ENCODE results near the gene LTBP1. TPM values are rescaled to one million over a fixed set of nuclear protein-coding genes. Genes with fewer than 3 reads are reported as not detected.

The LTBP1 gene
- total RNA-seq, 1 donor from 2014 or later, result 29.7 TPM

GRCh38 chr2:33339269-33339668 is 392.5 kb downstream of the LTBP1 start:
- no peak overlapping the region for H3K27ac ChIP-seq (ENCODE audit: low read depth, low read length)

DNA sequence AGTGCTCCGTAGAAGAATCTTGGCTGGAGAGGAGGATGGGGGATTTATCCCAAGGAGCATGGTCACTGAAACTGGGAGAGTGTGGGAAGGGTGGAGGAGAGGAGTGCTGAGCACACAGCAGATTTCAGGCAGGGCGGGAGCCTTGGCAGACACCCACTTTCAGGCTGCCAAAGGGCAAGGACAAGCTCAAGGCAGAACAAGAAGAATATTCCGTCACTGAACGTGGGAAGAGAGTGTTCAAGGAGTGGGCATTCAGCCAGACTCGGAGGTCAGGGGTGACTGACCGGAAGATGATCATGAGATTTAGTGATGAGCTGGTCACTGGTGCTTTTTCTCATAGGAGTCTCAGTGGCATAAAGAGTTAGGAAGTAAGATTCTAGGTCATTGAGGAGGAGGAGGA is 393.5 kb downstream of the LTBP1 start:
- peaks cover 3% of the 10 kb centered on the region for H3K4me1 ChIP-seq (ENCODE audit: insufficient read depth, low read length)
- FAIRE-seq (no peak), DNase-seq (ENCODE audit: low read depth) (no peak)
- H3K9me3 Mint-ChIP-seq (ENCODE audit: unreplicated experiment), result no peaks in the 10 kb centered on the region
- H3K4me2 ChIP-seq (ENCODE audit: low read length), result no peak overlapping the region
- H3K27ac Mint-ChIP-seq (ENCODE audit: unreplicated experiment), result no peak overlapping the region
- no peaks in the 10 kb centered on the region for H3K27me3 Mint-ChIP-seq (ENCODE audit: low read depth, unreplicated experiment)
- H3K4me3 Mint-ChIP-seq (ENCODE audit: unreplicated experiment), result no peak overlapping the region
- no peak overlapping the region for H2AFZ ChIP-seq (ENCODE audit: low read depth, low read length)
- H3K9ac ChIP-seq (ENCODE audit: low read length), result no peak overlapping the region
- H3K36me3 Mint-ChIP-seq (ENCODE audit: low read depth, unreplicated experiment), result peaks cover 2% of the 10 kb centered on the region
- peaks cover 4% of the 10 kb centered on the region for H4K20me1 ChIP-seq (ENCODE audit: insufficient read depth, low read length)
- H3K27ac ChIP-seq (ENCODE audit: low read depth, low read length), result no peak overlapping the region
- no peaks in the 10 kb centered on the region for H3K79me2 ChIP-seq (ENCODE audit: insufficient read depth, low read length)
- H3K4me3 ChIP-seq (ENCODE audit: insufficient read depth, low read depth, low read length), result no peak overlapping the region
- H3K9me3 ChIP-seq (ENCODE audit: insufficient read depth, low read depth, low read length), result no peaks in the 10 kb centered on the region
- H3K27me3 ChIP-seq (ENCODE audit: insufficient read depth, low read length), result no peaks in the 10 kb centered on the region
- no peaks in the 10 kb centered on the region for H3K4me1 Mint-ChIP-seq (ENCODE audit: low read depth, unreplicated experiment)
- no peak for TF ChIP-seq EZH2 (IDR thresholded peaks at IDR 0.05; ENCODE audit: insufficient read depth, low read length)
- TF ChIP-seq, protein P1, sequence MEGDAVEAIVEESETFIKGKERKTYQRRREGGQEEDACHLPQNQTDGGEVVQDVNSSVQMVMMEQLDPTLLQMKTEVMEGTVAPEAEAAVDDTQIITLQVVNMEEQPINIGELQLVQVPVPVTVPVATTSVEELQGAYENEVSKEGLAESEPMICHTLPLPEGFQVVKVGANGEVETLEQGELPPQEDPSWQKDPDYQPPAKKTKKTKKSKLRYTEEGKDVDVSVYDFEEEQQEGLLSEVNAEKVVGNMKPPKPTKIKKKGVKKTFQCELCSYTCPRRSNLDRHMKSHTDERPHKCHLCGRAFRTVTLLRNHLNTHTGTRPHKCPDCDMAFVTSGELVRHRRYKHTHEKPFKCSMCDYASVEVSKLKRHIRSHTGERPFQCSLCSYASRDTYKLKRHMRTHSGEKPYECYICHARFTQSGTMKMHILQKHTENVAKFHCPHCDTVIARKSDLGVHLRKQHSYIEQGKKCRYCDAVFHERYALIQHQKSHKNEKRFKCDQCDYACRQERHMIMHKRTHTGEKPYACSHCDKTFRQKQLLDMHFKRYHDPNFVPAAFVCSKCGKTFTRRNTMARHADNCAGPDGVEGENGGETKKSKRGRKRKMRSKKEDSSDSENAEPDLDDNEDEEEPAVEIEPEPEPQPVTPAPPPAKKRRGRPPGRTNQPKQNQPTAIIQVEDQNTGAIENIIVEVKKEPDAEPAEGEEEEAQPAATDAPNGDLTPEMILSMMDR (IDR thresholded peaks at IDR 0.05; ENCODE audit: insufficient read depth, low read depth, low read length), result no peak
- H3K36me3 ChIP-seq (ENCODE audit: insufficient read depth, low read length), result peaks cover 8% of the 10 kb centered on the region

More at GRCh38 chr2:33339269-33339668, 392.5 kb downstream of the LTBP1 start:
- H3K4me1 ChIP-seq (ENCODE audit: insufficient read depth, low read length), result peaks cover 3% of the 10 kb centered on the region
- H3K36me3 ChIP-seq (ENCODE audit: insufficient read depth, low read length), result peaks cover 6% of the 10 kb centered on the region
- H3K9me3 ChIP-seq (ENCODE audit: insufficient read depth, low read depth, low read length), result no peaks in the 10 kb centered on the region
- no peak for TF ChIP-seq EZH2 (IDR thresholded peaks at IDR 0.05; ENCODE audit: insufficient read depth, low read length)
- TF ChIP-seq, protein P1 (IDR thresholded peaks at IDR 0.05; ENCODE audit: insufficient read depth, low read depth, low read length), result no peak
- DNase-seq (ENCODE audit: low read depth) (no peak), FAIRE-seq (no peak)
- H3K27me3 Mint-ChIP-seq (ENCODE audit: low read depth, unreplicated experiment), result no peaks in the 10 kb centered on the region
- H3K27ac Mint-ChIP-seq (ENCODE audit: unreplicated experiment), result no peak overlapping the region
- peaks cover 2% of the 10 kb centered on the region for H3K36me3 Mint-ChIP-seq (ENCODE audit: low read depth, unreplicated experiment)
- no peak overlapping the region for H3K4me2 ChIP-seq (ENCODE audit: low read length)
- no peak overlapping the region for H2AFZ ChIP-seq (ENCODE audit: low read depth, low read length)
- no peaks in the 10 kb centered on the region for H3K4me1 Mint-ChIP-seq (ENCODE audit: low read depth, unreplicated experiment)
- H3K4me3 Mint-ChIP-seq (ENCODE audit: unreplicated experiment), result no peak overlapping the region
- H4K20me1 ChIP-seq (ENCODE audit: insufficient read depth, low read length), result peaks cover 4% of the 10 kb centered on the region
- H3K9me3 Mint-ChIP-seq (ENCODE audit: unreplicated experiment), result no peaks in the 10 kb centered on the region
- no peak overlapping the region for H3K9ac ChIP-seq (ENCODE audit: low read length)
- H3K79me2 ChIP-seq (ENCODE audit: insufficient read depth, low read length), result no peaks in the 10 kb centered on the region
- no peak overlapping the region for H3K4me3 ChIP-seq (ENCODE audit: insufficient read depth, low read depth, low read length)
- no peaks in the 10 kb centered on the region for H3K27me3 ChIP-seq (ENCODE audit: insufficient read depth, low read length)

GRCh38 chr2:33342171-33342570 is 395.4 kb downstream of the LTBP1 start:
- no peak overlapping the region for H3K27ac ChIP-seq (ENCODE audit: low read depth, low read length)

More at GRCh38 chr2:33342171-33342570, 395.4 kb downstream of the LTBP1 start:
- Histone ChIP-seq H3K27me3 (ENCODE audit: insufficient read depth, low read length) (no peaks in the 10 kb centered on the region), H3K4me3 (ENCODE audit: insufficient read depth, low read depth, low read length) (no peak overlapping the region), H2AFZ (ENCODE audit: low read depth, low read length) (no peak overlapping the region), H3K36me3 (ENCODE audit: insufficient read depth, low read length) (peaks cover 10% of the 10 kb centered on the region), H3K4me1 (ENCODE audit: insufficient read depth, low read length) (peaks cover 3% of the 10 kb centered on the region), H3K9ac (ENCODE audit: low read length) (no peak overlapping the region), H4K20me1 (ENCODE audit: insufficient read depth, low read length) (peaks cover 4% of the 10 kb centered on the region), H3K79me2 (ENCODE audit: insufficient read depth, low read length) (no peaks in the 10 kb centered on the region), H3K4me2 (ENCODE audit: low read length) (no peak overlapping the region), H3K9me3 (ENCODE audit: insufficient read depth, low read depth, low read length) (no peaks in the 10 kb centered on the region)
- no peaks in the 10 kb centered on the region for H3K27me3 Mint-ChIP-seq (ENCODE audit: low read depth, unreplicated experiment)
- H3K4me1 Mint-ChIP-seq (ENCODE audit: low read depth, unreplicated experiment), result no peaks in the 10 kb centered on the region
- H3K27ac Mint-ChIP-seq (ENCODE audit: unreplicated experiment), result no peak overlapping the region
- TF ChIP-seq, protein P1 (IDR thresholded peaks at IDR 0.05; ENCODE audit: insufficient read depth, low read depth, low read length), result no peak
- TF ChIP-seq EZH2 (IDR thresholded peaks at IDR 0.05; ENCODE audit: insufficient read depth, low read length), result no peak
- DNase-seq (ENCODE audit: low read depth), result no peak
- peaks cover 2% of the 10 kb centered on the region for H3K36me3 Mint-ChIP-seq (ENCODE audit: low read depth, unreplicated experiment)
- no peak for FAIRE-seq
- H3K4me3 Mint-ChIP-seq (ENCODE audit: unreplicated experiment), result no peak overlapping the region
- H3K9me3 Mint-ChIP-seq (ENCODE audit: unreplicated experiment), result no peaks in the 10 kb centered on the region

Measured in astrocyte (in vitro differentiated cells and primary cell).